ENCODE measurements around the gene SIGLECL1. TPM values are rescaled to one million over a fixed set of nuclear protein-coding genes. Genes with fewer than 3 reads are reported as not detected.

The SIGLECL1 gene
- total RNA-seq, 1 experiment from 2014 or later, result not detected

GRCh38 chr19:51252306-51253079 is 1.6 kb downstream of the SIGLECL1 start:
- no peak for DNase-seq (ENCODE audit: low read depth)

GRCh38 chr19:51253088-51253806 is 2.4 kb downstream of the SIGLECL1 start:
- no peak for DNase-seq (ENCODE audit: low read depth)

- no peak for DNase-seq (ENCODE audit: low read depth)
Measured at GRCh38 chr19:51256155-51256625, 5.3 kb downstream of the SIGLECL1 start.

- no peak for DNase-seq (ENCODE audit: low read depth)
Measured at GRCh38 chr19:51257471-51257870, 6.6 kb downstream of the SIGLECL1 start.

GRCh38 chr19:51258165-51259160 is 7.6 kb downstream of the SIGLECL1 start:
- DNase-seq (ENCODE audit: low read depth), result no peak

GRCh38 chr19:51259348-51260245 is 8.7 kb downstream of the SIGLECL1 start:
- DNase-seq (ENCODE audit: low read depth), result peak; percentile 33

- no peak for DNase-seq (ENCODE audit: low read depth)
Measured at GRCh38 chr19:51263808-51264207, 12.9 kb downstream of the SIGLECL1 start.

- no peak for DNase-seq (ENCODE audit: low read depth)
Measured at GRCh38 chr19:51271067-51271466, 20.2 kb downstream of the SIGLECL1 start.

- DNase-seq (ENCODE audit: low read depth), result no peak
Measured at GRCh38 chr19:51272183-51272810, 21.4 kb downstream of the SIGLECL1 start.

GRCh38 chr19:51274049-51274770 is 23.3 kb downstream of the SIGLECL1 start:
- no peak for DNase-seq (ENCODE audit: low read depth)

- no peak for DNase-seq (ENCODE audit: low read depth)
Measured at GRCh38 chr19:51277112-51277511, 26.2 kb downstream of the SIGLECL1 start.

GRCh38 chr19:51282335-51282734 is 31.5 kb downstream of the SIGLECL1 start:
- no peak for DNase-seq (ENCODE audit: low read depth)

- no peak for DNase-seq (ENCODE audit: low read depth)
Measured at GRCh38 chr19:51285682-51286081, 34.8 kb downstream of the SIGLECL1 start.

- DNase-seq (ENCODE audit: low read depth), result no peak
Measured at GRCh38 chr19:51289635-51290034, 38.8 kb downstream of the SIGLECL1 start.

GRCh38 chr19:51292971-51293370 is 42.1 kb downstream of the SIGLECL1 start:
- DNase-seq (ENCODE audit: low read depth), result no peak

- DNase-seq (ENCODE audit: low read depth), result no peak
Measured at GRCh38 chr19:51293571-51294210, 42.8 kb downstream of the SIGLECL1 start.

GRCh38 chr19:51294211-51294976 is 43.5 kb downstream of the SIGLECL1 start:
- DNase-seq (ENCODE audit: low read depth), result peak; percentile 22

GRCh38 chr19:51294977-51295375 is 44.1 kb downstream of the SIGLECL1 start:
- no peak for DNase-seq (ENCODE audit: low read depth)

All from M059J (cell line).